Mononuclear cell (primary cell): ENCODE results near the gene FBXW8. TPM values are rescaled to one million over a fixed set of nuclear protein-coding genes. Genes with fewer than 3 reads are reported as not detected.

ENCODE experiments used
- H3K27me3 ChIP-seq: 2 replicates; pipeline ENCODE4 v1.6.0; 2011; ENCODE audit warnings: low read length, control low read depth; ENCODE audit not compliant: insufficient read depth
- H3K4me1 ChIP-seq: 2 replicates; pipeline ENCODE4 v1.5.1; 2011; ENCODE audit warnings: mild to moderate bottlenecking, low read length, control low read depth; ENCODE audit not compliant: insufficient read depth
- H3K4me3 ChIP-seq: 2 replicates; pipeline ENCODE4 v1.5.1; 2011; ENCODE audit warnings: mild to moderate bottlenecking, low read length, moderate library complexity
- H3K9me3 ChIP-seq: 2 replicates; pipeline ENCODE4 v1.5.1; 2011; ENCODE audit warnings: low read depth, mild to moderate bottlenecking, control low read depth, low read length
- total RNA-seq: library from RNA; depleted of rRNA; stranded (reverse); fragments of >200 nt; gene quantifications from one replicate; pipeline ENCODE4 v1.2.3, GENCODE V29; 2012

The FBXW8 gene
- total RNA-seq, 1 donor = 5.2 TPM

DNA sequence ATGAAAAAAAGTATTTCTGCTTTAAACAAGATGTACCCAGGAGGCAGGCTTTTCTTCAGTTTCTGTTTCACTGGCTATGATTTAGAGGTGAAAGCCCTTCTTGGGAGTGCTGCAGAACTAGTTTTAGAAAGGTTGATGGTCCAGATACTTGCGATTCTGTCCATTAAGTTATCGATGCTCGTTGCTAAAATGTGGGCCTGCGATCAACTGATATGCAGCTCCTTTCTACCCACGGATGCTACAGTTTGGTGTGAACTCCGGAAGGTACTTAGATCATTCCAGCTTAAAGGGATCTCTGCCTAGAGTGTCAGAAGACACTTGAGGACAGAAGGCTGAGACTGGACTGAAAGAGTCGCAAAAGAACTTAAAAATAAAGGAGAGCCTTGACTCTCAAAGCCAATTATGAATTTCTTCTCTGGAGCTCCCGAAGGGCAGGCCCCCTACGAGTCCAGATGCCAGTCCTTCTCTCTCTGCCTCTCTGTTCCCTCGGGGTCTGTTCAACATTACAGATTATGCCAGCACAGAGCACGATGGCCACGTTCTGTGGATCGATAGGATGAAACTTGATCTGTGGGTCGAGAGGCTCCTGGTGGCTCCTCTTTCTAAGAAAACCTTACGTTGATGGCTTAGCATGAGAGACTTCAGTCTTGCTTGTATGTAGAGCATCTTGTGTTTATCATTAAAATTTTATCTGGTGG lies 40.0 kb downstream of the FBXW8 start:
- Histone ChIP-seq H3K27me3 (no peaks in the 10 kb centered on the region), H3K4me1 (no peaks in the 10 kb centered on the region), H3K4me3 (no peak overlapping the region), H3K9me3 (no peaks in the 10 kb centered on the region)

DNA sequence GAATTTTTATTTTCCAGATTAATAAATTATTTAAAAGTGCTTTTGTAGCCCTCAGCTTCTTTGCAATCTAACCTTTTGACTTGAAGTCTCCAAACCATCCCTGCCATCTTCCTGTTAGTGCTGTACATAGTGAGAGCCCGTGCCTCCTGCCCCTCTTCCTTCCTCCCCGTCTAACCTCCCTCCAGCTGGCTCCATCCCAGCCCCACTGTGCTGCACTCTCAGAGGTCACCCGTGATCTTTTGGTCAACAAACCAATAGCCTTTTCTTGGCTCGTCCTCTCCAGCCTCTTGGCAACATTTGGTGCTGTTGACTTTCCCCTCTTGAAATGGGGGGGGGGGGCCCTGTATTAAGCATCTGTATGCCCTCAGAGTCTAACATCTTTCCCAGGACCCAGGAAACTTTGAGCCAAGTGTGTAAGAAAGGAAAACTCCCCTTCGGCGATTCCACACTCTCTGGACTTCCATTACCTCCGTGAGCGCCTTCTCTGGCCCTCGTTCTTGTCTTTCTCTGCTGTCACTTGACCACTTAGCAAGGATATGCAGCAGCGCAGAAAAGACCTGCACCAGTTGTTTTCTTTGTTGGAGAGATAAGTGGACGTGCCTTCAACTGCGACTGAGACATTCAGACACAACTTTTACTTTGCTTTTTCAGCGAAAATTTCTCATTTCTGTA lies 44.1 kb downstream of the FBXW8 start:
- Histone ChIP-seq H3K9me3 (no peaks in the 10 kb centered on the region), H3K27me3 (no peaks in the 10 kb centered on the region), H3K4me3 (no peak overlapping the region), H3K4me1 (no peaks in the 10 kb centered on the region)

DNA sequence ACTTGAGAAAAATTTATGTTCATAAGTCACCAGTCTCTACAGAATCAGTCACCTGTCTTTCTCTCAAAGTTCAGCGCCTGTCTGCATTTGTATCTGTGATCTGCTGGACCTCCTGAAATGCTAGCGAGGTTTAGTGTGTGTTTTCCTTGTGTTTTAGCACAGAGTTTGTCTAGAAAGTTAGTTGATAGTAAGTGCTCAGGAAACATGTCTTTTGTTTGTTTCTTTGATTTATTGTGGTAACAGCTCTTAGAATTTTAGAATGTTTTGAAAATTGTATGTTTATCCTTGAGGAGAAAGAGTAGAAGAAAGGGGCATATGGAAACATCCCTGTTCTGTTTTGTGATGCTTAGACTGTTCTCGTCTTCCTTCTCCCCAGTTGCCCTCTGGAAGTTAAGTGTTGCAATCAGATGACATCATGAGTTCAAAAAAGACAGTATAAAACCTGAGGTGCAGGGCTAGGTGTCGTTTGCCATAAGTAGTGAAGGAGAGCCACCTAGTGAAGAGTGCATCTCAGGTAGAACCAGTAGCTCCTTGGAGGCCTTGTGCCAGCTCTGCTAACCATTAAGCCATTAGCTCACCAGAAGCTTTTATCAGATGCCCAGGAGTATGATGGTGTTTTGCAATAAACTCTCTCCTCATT lies 44.8 kb downstream of the FBXW8 start:
- Histone ChIP-seq H3K9me3 (no peaks in the 10 kb centered on the region), H3K4me1 (no peaks in the 10 kb centered on the region), H3K27me3 (no peaks in the 10 kb centered on the region), H3K4me3 (no peak overlapping the region)

DNA sequence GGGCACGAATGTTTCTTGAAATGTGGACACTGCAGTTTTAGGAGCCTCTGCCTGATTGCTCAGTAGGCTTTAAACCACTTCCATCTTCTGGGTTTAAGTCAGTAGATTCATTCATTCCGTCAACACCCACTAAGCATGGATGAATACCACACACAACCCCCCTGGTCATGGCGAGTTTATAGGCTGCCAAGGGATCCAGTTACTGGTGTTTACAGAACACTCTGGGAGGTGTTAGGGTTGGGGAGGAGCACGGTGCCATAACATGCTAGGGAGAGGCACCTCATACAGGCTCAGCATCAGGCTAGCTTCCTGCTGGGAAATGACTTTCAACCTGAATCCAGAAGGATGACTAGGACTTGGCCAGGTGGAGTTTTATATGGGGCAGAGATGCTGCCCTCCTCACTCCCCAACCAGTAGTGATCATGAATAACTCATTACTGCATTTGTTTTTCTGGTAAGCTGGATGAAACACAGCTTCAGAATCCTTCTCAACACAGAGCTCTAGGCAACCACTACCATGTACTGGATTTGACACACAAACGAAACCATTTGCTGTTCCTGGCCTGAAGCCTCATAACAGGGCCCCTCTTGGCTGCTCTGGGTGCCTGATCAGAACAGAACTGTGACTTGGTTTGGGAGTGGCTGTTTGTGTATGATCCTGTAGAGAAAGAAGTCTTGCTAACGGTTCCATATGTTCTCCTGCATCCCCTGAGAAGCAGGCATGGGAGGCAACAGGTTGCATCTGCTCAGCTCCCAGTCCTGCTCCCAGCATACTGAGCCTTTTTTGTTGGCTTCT lies 47.9 kb downstream of the FBXW8 start:
- H3K4me3 ChIP-seq = no peak overlapping the region
- no peaks in the 10 kb centered on the region for H3K27me3 ChIP-seq
- no peaks in the 10 kb centered on the region for H3K9me3 ChIP-seq
- H3K4me1 ChIP-seq = peaks cover 10% of the 10 kb centered on the region

DNA sequence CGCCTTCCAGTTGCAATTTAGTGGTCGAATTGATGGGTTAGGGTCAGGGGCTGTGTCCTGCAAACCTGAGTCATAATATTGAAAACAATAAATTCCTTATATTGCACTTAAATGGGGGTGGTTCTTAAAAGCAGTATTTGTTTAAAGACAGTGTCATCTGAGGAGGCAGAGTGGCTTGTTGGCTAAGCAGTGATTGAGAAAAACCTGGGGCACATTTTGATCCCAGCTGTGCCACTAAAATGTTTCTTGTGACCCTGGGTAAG lies 48.4 kb downstream of the FBXW8 start:
- Histone ChIP-seq H3K27me3 (no peaks in the 10 kb centered on the region), H3K4me1 (peaks cover 10% of the 10 kb centered on the region), H3K4me3 (no peak overlapping the region), H3K9me3 (no peaks in the 10 kb centered on the region)

DNA sequence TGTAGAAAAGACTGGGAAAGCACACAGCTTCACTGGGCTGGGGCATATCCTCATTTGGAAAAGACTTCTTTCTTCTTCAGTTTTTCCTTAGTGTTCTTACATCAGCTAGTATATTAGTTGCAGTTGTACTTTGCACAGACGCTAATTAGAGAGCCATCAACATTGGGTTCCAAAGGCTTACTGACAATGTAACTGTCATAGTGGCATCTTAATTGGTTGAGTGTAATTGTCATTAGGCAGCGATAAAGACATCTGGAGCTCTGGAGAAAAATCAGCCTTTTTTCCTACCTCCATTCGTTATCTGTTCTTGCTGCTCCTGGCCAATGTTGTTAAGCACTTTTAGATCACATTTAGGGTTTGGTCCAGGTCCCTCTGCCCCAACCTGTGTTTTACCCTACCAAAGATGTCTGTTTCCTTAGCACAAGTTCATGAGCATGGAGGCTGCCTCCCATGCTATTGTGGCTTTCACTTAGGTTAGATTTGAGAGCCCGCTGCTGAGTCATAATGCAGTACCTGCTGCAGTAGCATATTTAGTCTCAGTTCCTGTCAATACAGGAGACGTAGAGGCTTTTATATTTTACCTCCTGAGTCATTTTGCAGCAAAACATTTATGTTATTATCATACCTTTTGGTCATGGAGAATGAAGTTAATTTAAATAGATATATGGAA lies 49.2 kb downstream of the FBXW8 start:
- H3K9me3 ChIP-seq = no peaks in the 10 kb centered on the region
- no peaks in the 10 kb centered on the region for H3K27me3 ChIP-seq
- peaks cover 10% of the 10 kb centered on the region for H3K4me1 ChIP-seq
- no peak overlapping the region for H3K4me3 ChIP-seq

GRCh38 chr12:116962197-116962596 lies 51.4 kb downstream of the FBXW8 start:
- H3K9me3 ChIP-seq = no peaks in the 10 kb centered on the region
- no peak overlapping the region for H3K4me3 ChIP-seq
- peaks cover 10% of the 10 kb centered on the region for H3K4me1 ChIP-seq
- H3K27me3 ChIP-seq = no peaks in the 10 kb centered on the region

GRCh38 chr12:116962783-116963356 lies 52.1 kb downstream of the FBXW8 start:
- Histone ChIP-seq H3K4me1 (peaks cover 10% of the 10 kb centered on the region), H3K27me3 (no peaks in the 10 kb centered on the region), H3K4me3 (no peak overlapping the region), H3K9me3 (no peaks in the 10 kb centered on the region)

DNA sequence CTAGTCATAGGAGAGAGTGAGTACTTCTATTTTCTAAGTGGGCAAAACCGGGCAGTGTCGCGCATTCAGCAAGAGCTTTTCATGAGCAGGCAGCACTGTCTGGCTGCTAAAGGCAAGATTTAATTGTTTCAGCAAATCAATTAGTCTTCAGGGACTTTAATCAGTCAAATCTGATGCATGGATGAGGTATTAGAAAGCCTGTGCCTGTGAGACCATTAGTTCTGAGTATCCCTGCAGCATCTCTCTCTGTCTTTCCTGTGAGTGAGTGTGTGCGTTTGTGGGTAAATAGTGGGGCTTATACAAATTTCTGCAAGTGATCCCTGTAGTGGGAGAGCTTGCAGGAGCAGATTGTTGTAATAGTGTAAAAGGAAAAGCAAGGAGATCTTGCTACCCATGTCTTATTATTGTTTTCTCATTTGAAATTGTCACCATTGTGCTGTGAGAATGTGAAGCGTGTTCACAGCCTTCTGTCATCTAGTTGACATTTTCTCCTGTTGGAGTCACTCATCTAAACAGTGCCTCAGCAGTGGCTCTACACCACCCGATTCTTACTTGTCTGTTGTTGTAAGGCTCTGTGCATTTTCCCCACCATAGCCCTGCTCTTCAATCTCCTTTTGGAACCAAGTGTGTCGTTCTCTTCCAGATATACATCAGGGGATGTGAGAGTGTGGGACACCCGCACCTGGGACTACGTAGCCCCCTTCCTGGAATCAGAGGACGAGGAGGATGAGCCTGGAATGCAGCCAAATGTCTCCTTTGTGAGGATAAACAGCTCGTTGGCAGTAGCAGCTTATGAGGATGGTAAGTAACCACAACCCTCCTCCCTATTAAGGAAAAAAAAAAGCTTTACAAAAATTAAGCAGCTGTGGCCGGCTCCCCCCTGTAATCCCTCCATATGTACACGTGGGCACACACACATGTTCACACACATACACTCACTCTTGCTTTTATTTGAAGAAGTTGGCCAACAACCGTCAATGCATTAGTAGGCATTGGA lies 53.6 kb downstream of the FBXW8 start:
- Histone ChIP-seq H3K4me1 (peaks cover 10% of the 10 kb centered on the region), H3K27me3 (no peaks in the 10 kb centered on the region), H3K4me3 (no peak overlapping the region), H3K9me3 (no peaks in the 10 kb centered on the region)

GRCh38 chr12:116968986-116969385 lies 58.2 kb downstream of the FBXW8 start:
- no peaks in the 10 kb centered on the region for H3K9me3 ChIP-seq
- H3K27me3 ChIP-seq = no peaks in the 10 kb centered on the region
- no peak overlapping the region for H3K4me3 ChIP-seq
- no peaks in the 10 kb centered on the region for H3K4me1 ChIP-seq

- Histone ChIP-seq H3K4me1 (no peaks in the 10 kb centered on the region), H3K4me3 (no peak overlapping the region), H3K9me3 (no peaks in the 10 kb centered on the region), H3K27me3 (no peaks in the 10 kb centered on the region)
Observed at GRCh38 chr12:116969615-116970585, 59.1 kb downstream of the FBXW8 start.

DNA sequence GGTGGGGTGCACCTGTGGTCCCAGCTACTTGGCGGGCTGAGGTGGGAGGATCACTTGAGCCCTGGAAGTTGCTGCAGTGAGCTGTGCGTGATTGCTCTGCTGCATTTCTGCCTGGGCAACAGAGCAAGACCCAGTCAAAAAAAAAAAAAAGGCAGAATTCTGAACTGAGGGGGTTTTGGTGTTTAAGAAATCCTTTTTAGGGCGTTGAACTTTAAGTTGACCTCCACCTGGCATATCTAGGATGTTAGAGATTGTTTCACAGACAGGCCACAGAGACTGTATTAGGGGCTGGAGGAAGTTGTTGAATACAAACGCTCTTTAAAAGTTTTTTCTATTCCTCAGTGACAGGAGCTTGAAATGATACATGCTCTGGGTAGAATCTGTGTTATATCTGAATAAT lies 60.5 kb downstream of the FBXW8 start:
- Histone ChIP-seq H3K9me3 (no peaks in the 10 kb centered on the region), H3K4me3 (no peak overlapping the region), H3K4me1 (no peaks in the 10 kb centered on the region), H3K27me3 (no peaks in the 10 kb centered on the region)
